Vagina (tissue), 2 donors: ENCODE measurements around the gene KNOP1.

ENCODE experiments used
- CTCF ChIP-seq, 3 experiments: fragments of 450-650 bp in 2 of 3; fragments of 200-600 bp in 1 of 3; sonication (generic) in 1 of 3; IDR thresholded peaks; one replicate each; pipeline ENCODE4 v1.5.1; 2017 to 2019; ENCODE audit warnings: antibody characterized with exemption in 3 of 3, mild to moderate bottlenecking in 2 of 3, moderate library complexity in 2 of 3
- POLR2A ChIP-seq, 2 donors: fragments of 450-650 bp; IDR thresholded peaks; one replicate each; pipeline ENCODE4 v1.6.1; 2017; ENCODE audit warnings: antibody characterized with exemption in 2 of 2, mild to moderate bottlenecking in 2 of 2, moderate library complexity in 2 of 2
- POLR2AphosphoS5 ChIP-seq, 2 donors: sonication (generic); formaldehyde crosslinking; IDR thresholded peaks; one replicate each; pipeline ENCODE4 v1.9.0; 2017; ENCODE audit warnings: antibody characterized with exemption in 2 of 2, mild to moderate bottlenecking in 2 of 2, low read depth in 1 of 2; ENCODE audit not compliant: insufficient read depth in 1 of 2

DNA sequence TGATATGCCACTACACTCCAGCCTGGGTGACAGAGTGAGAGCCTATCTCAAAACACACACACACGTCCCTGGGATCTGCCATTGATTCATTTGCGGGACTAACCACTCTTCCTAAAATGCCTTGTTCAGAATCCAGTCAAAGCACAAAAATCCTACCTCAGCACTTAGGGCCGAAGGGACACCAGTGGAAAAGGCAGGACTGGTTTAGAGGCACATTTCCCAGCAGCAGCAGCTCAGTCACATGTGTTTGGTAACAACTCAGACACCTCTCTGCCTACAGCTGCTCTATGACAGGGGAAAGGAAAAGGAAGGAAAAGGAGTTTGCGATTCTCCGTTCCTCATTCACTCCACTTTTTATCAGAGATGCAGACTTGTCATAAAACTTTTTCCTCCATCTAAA lies 12.2 kb downstream of the KNOP1 start:
- TF ChIP-seq CTCF (IDR thresholded peaks at IDR 0.05) (no peak), POLR2A (IDR thresholded peaks at IDR 0.05) (no peak), POLR2AphosphoS5 (IDR thresholded peaks at IDR 0.05; ENCODE audit: insufficient read depth in 1 of 2, low read depth in 1 of 2) (no peak)
